OCI-LY7 (cell line): ENCODE results near the gene DDIT4.

Source experiments
- EZH2phosphoT487 ChIP-seq: fragments of 200-600 bp; sonication (generic); IDR thresholded peaks from 2 replicates; pipeline ENCODE4 v1.6.1; 2018; ENCODE audit warnings: low read depth, borderline replicate concordance, mild to moderate bottlenecking, mixed run types, antibody characterized with exemption, low read length, moderate library complexity, mixed read lengths
- TF ChIP-seq, protein P1 (sequence below): fragments of 200-600 bp; sonication (generic); conservative IDR thresholded peaks from 2 replicates; pipeline ENCODE4 v1.5.1; 2014; ENCODE audit warnings: mild to moderate bottlenecking, antibody characterized with exemption, low read length, moderate library complexity, mixed read lengths

DNA sequence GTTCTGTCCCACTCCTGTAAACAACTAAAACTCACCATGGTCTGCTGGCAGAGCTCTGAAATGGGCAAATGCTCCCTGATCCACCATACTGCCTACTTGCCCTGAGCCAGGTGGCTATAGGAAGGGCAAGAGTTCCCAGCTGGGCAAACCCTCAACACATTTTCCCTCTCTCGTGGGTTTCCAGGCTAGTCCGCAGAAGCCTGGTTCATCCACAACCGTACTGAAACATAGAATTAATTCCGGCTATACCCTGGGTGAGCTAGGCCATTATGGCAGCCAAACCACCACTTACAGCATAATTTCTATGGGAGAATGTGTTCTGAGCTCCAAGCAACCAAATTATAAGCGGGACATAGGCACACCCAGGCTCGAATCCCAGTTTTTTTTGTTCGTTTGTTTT lies 20.1 kb upstream of the DDIT4 start:
- TF ChIP-seq, protein P1, sequence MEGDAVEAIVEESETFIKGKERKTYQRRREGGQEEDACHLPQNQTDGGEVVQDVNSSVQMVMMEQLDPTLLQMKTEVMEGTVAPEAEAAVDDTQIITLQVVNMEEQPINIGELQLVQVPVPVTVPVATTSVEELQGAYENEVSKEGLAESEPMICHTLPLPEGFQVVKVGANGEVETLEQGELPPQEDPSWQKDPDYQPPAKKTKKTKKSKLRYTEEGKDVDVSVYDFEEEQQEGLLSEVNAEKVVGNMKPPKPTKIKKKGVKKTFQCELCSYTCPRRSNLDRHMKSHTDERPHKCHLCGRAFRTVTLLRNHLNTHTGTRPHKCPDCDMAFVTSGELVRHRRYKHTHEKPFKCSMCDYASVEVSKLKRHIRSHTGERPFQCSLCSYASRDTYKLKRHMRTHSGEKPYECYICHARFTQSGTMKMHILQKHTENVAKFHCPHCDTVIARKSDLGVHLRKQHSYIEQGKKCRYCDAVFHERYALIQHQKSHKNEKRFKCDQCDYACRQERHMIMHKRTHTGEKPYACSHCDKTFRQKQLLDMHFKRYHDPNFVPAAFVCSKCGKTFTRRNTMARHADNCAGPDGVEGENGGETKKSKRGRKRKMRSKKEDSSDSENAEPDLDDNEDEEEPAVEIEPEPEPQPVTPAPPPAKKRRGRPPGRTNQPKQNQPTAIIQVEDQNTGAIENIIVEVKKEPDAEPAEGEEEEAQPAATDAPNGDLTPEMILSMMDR = no peak
- TF ChIP-seq EZH2phosphoT487 = no peak
